Neutrophil (primary cell): ENCODE measurements around the gene FAM78B.

ENCODE experiments used
- H3K27ac ChIP-seq: fragments of 200-600 bp; sonication (generic); 2 replicates; pipeline ENCODE4 v1.5.1; 2016; ENCODE audit warnings: mild to moderate bottlenecking, moderate library complexity
- H3K27me3 ChIP-seq: fragments of 200-600 bp; sonication (generic); 2 replicates; pipeline ENCODE4 v1.6.0; 2016; ENCODE audit warnings: mild to moderate bottlenecking
- H3K36me3 ChIP-seq: fragments of 200-600 bp; sonication (generic); 2 replicates; pipeline ENCODE4 v1.5.1; 2017
- H3K4me1 ChIP-seq, 2 experiments: fragments of 200-600 bp in 1 of 2; sonication (generic) in 1 of 2; 1 replicate in 1 of 2; 2 replicates in 1 of 2; pipeline versions ENCODE4 v1.5.1 to v1.6.1; 2013 to 2016; ENCODE audit warnings: low read depth in 1 of 2, low read length in 1 of 2, mild to moderate bottlenecking in 1 of 2, moderate library complexity in 1 of 2; ENCODE audit not compliant: control insufficient read depth in 1 of 2, insufficient read depth in 1 of 2
- H3K4me3 ChIP-seq, 2 experiments: fragments of 200-600 bp in 1 of 2; sonication (generic) in 1 of 2; 1 replicate in 1 of 2; 2 replicates in 1 of 2; pipeline ENCODE4 v1.5.1; 2013 to 2016; ENCODE audit warnings: low read depth in 1 of 2, low read length in 1 of 2, mild to moderate bottlenecking in 1 of 2, moderate library complexity in 1 of 2
- H3K9me3 ChIP-seq: fragments of 200-600 bp; sonication (generic); 2 replicates; pipeline ENCODE4 v1.5.1; 2016
- CTCF ChIP-seq: fragments of 200-600 bp; sonication (generic); IDR thresholded peaks from 2 replicates; pipeline ENCODE4 v1.5.1; 2016; ENCODE audit warnings: antibody characterized with exemption

Gene FAM78B

GRCh38 chr1:166079276-166079675, 87.5 kb downstream of the FAM78B start:
- TF ChIP-seq CTCF = no peak
- Histone ChIP-seq H3K9me3 (no peaks in the 10 kb centered on the region), H3K27ac (no peak overlapping the region), H3K36me3 (no peaks in the 10 kb centered on the region), H3K4me3 (no peak overlapping the region), H3K27me3 (no peaks in the 10 kb centered on the region), H3K4me1 (no peaks in the 10 kb centered on the region)

- no peaks in the 10 kb centered on the region for H3K36me3 ChIP-seq
- TF ChIP-seq CTCF = no peak
- H3K27ac ChIP-seq = no peak overlapping the region
- H3K4me3 ChIP-seq = no peak overlapping the region
- no peaks in the 10 kb centered on the region for H3K4me1 ChIP-seq
- no peaks in the 10 kb centered on the region for H3K27me3 ChIP-seq
- H3K9me3 ChIP-seq = no peaks in the 10 kb centered on the region
Observed at GRCh38 chr1:166073489-166073888, 93.3 kb downstream of the FAM78B start.

GRCh38 chr1:166069390-166069789, 97.4 kb downstream of the FAM78B start:
- Histone ChIP-seq H3K4me3 (no peak overlapping the region), H3K36me3 (no peaks in the 10 kb centered on the region), H3K27me3 (no peaks in the 10 kb centered on the region), H3K9me3 (no peaks in the 10 kb centered on the region), H3K27ac (no peak overlapping the region), H3K4me1 (no peaks in the 10 kb centered on the region)
- TF ChIP-seq CTCF = no peak

- Histone ChIP-seq H3K27me3 (no peaks in the 10 kb centered on the region), H3K9me3 (no peaks in the 10 kb centered on the region), H3K4me1 (no peaks in the 10 kb centered on the region), H3K27ac (no peak overlapping the region), H3K36me3 (no peaks in the 10 kb centered on the region), H3K4me3 (no peak overlapping the region)
- TF ChIP-seq CTCF = no peak
Observed at GRCh38 chr1:166066107-166066506, 100.7 kb downstream of the FAM78B start.

- Histone ChIP-seq H3K27ac (no peak overlapping the region), H3K36me3 (no peaks in the 10 kb centered on the region), H3K4me3 (no peak overlapping the region), H3K9me3 (no peaks in the 10 kb centered on the region), H3K27me3 (no peaks in the 10 kb centered on the region), H3K4me1 (no peaks in the 10 kb centered on the region)
- no peak for TF ChIP-seq CTCF
Observed at GRCh38 chr1:166064951-166065350, 101.8 kb downstream of the FAM78B start.

- no peak for TF ChIP-seq CTCF
- Histone ChIP-seq H3K36me3 (no peaks in the 10 kb centered on the region), H3K27ac (no peak overlapping the region), H3K4me1 (no peaks in the 10 kb centered on the region), H3K4me3 (no peak overlapping the region), H3K9me3 (no peaks in the 10 kb centered on the region), H3K27me3 (no peaks in the 10 kb centered on the region)
Observed at GRCh38 chr1:166064313-166064926, 102.4 kb downstream of the FAM78B start.
